ENCODE data around the gene BEGAIN.

DNA sequence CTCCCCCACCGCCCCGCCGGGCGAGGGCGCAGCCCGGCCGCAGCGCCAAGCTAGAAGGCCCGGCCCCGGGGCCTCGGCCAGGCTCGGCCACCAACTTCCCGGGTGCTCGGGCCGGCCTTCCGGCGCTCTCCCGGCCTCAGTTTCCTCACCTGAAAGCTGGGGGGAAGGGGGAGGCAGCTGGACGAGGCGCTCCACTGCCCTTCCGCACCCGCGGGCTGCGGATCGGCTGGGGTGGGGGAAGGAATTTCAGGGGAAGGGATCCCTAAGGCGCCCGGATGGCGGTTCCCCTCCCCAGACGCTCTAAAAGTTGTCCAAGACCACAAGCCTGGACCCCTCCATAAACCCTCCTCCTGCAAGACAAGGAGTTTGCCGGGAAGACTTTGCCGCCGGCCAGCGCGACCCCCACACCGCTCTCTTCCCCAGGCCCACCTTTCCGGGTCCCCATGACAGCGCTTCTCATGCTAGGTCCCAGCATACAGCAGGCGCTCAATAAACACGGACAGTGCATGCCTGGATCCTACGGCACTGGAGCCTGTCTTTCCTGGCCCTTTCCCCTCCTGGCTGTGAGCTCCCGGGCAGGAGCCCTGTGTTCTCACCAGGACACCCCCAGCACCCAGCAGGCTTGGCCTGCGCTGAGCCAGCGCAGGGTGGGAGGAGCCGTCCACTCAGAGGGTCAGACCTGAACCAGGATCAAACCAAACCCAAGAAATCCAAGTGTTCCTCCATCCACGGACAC is 18.1 kb downstream of the BEGAIN start:
- TF ChIP-seq, protein P1, sequence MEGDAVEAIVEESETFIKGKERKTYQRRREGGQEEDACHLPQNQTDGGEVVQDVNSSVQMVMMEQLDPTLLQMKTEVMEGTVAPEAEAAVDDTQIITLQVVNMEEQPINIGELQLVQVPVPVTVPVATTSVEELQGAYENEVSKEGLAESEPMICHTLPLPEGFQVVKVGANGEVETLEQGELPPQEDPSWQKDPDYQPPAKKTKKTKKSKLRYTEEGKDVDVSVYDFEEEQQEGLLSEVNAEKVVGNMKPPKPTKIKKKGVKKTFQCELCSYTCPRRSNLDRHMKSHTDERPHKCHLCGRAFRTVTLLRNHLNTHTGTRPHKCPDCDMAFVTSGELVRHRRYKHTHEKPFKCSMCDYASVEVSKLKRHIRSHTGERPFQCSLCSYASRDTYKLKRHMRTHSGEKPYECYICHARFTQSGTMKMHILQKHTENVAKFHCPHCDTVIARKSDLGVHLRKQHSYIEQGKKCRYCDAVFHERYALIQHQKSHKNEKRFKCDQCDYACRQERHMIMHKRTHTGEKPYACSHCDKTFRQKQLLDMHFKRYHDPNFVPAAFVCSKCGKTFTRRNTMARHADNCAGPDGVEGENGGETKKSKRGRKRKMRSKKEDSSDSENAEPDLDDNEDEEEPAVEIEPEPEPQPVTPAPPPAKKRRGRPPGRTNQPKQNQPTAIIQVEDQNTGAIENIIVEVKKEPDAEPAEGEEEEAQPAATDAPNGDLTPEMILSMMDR (IDR thresholded peaks at IDR 0.05), result no peak
- no peak for TF ChIP-seq POLR2A (IDR thresholded peaks at IDR 0.05)

Measured in prostate gland (tissue), 2 donors.